Activated T-helper 1 cell treated with anti-CD3 and anti-CD28 coated beads, Interleukin-2, amount 50 U/mL, for 16 hours (primary cell): ENCODE results near the gene SLC11A2.
"Not testable (repeated sequence)": the region's sequence is repeated elsewhere in the genome, so short reads cannot be mapped to it uniquely, and the experiment has no call there.

Experiments
- DNase-seq, 2 donors: peaks; one replicate each; pipeline ENCODE4 v3.0.0-alpha.2; 2020; ENCODE audit warnings: low read depth in 1 of 2, low spot score in 1 of 2

Gene SLC11A2

GRCh38 chr12:50991291-50991690 lies 34.9 kb downstream of the SLC11A2 start:
- DNase-seq, result no peak

GRCh38 chr12:50990791-50991190 lies 35.4 kb downstream of the SLC11A2 start:
- DNase-seq, result no peak

GRCh38 chr12:50990147-50990727 lies 35.9 kb downstream of the SLC11A2 start:
- no peak for DNase-seq

- DNase-seq, result no peak
These were observed 37.3 kb downstream of the SLC11A2 start for GRCh38 chr12:50988871-50989270.

- DNase-seq, result no peak
These were observed 38.1 kb downstream of the SLC11A2 start for GRCh38 chr12:50988051-50988450.

- no peak for DNase-seq
These were observed 39.0 kb downstream of the SLC11A2 start for GRCh38 chr12:50986966-50987737.

GRCh38 chr12:50985322-50985721 lies 40.9 kb downstream of the SLC11A2 start:
- no peak for DNase-seq

GRCh38 chr12:50984586-50985298 lies 41.4 kb downstream of the SLC11A2 start:
- no peak for DNase-seq

- no peak for DNase-seq
These were observed 44.6 kb downstream of the SLC11A2 start for GRCh38 chr12:50981319-50982239.

GRCh38 chr12:50980545-50980944 lies 45.6 kb downstream of the SLC11A2 start:
- no peak for DNase-seq

- no peak for DNase-seq
These were observed 46.7 kb downstream of the SLC11A2 start for GRCh38 chr12:50979369-50980052.

GRCh38 chr12:50971946-50972345 lies 54.2 kb downstream of the SLC11A2 start:
- no peak for DNase-seq

GRCh38 chr12:50964432-50964831 lies 61.8 kb downstream of the SLC11A2 start:
- no peak for DNase-seq

GRCh38 chr12:50961708-50962107 lies 64.5 kb downstream of the SLC11A2 start:
- DNase-seq, result no peak

- DNase-seq, result no peak
These were observed 66.1 kb downstream of the SLC11A2 start for GRCh38 chr12:50960130-50960529.

- DNase-seq, result no peak
These were observed 70.5 kb downstream of the SLC11A2 start for GRCh38 chr12:50955697-50956096.

GRCh38 chr12:50955288-50955687 lies 70.9 kb downstream of the SLC11A2 start:
- no peak for DNase-seq

GRCh38 chr12:50954789-50955188 lies 71.4 kb downstream of the SLC11A2 start:
- DNase-seq, result not testable (repeated sequence)

GRCh38 chr12:50953047-50953446 lies 73.1 kb downstream of the SLC11A2 start:
- DNase-seq, result no peak

- no peak for DNase-seq
These were observed 73.7 kb downstream of the SLC11A2 start, which contains the start of gene HIGD1C for GRCh38 chr12:50952510-50952909. Gene HIGD1C, plus strand, starts transcription at chr12:50952544. Its CDS starts 1,455 bp downstream, at chr12:50953999.
